A549 (cell line): ENCODE data around the gene PCBP3. TPM values are rescaled to one million over a fixed set of nuclear protein-coding genes. Genes with fewer than 3 reads are reported as not detected.

Experiments used
- ATAC-seq, 2 experiments: fragments of 200-7000 bp in 1 of 2; fragments of >200 bp in 1 of 2; cut with Nextera tagmentation in 1 of 2; cut with Tn5 transposase in 1 of 2; 3 replicates each; pipeline versions ENCODE4 v1.8.0 to v1.9.1; 2018 to 2020; ENCODE audit warnings: mild to moderate bottlenecking in 1 of 2, moderate library complexity in 1 of 2
- CTCF ChIA-PET: fragments of 300-600 bp; sonication (Branson Sonifier 250); formaldehyde crosslinking; extraction: SDS; loops from one replicate; lab custom pipeline; 2021; ENCODE audit warnings: antibody characterized with exemption, inconsistent platforms; lab: Yijun Ruan, JAX
- POLR2A ChIA-PET: fragments of 350-600 bp; formaldehyde crosslinking; extraction: SDS; loops from one replicate; lab custom pipeline; 2021; ENCODE audit warnings: antibody characterized with exemption, inconsistent platforms; lab: Yijun Ruan, JAX
- DNase-seq, 2 experiments: peaks; one replicate each; pipeline versions ENCODE4 v3.0.0 to v3.0.0-alpha.2; 2011 to 2016; ENCODE audit warnings: low read depth in 1 of 2, low spot score in 1 of 2
- FAIRE-seq: peaks from 2 replicates; lab custom pipeline; 2011; peaks lifted over from hg19 to GRCh38; lab: Jason Lieb, UNC
- H3K27ac ChIP-seq, 2 experiments: fragments of >200 bp; sonication (Bioruptor Twin); formaldehyde crosslinking; 3 replicates each; pipeline ENCODE4 v1.5.1; 2016 to 2017
- H3K4me1 ChIP-seq: fragments of >200 bp; sonication (Bioruptor Twin); formaldehyde crosslinking; 3 replicates; pipeline ENCODE4 v1.6.1; 2016
- H3K4me2 ChIP-seq: fragments of >200 bp; sonication (Bioruptor Twin); formaldehyde crosslinking; 3 replicates; pipeline ENCODE4 v1.6.1; 2016
- H3K4me3 ChIP-seq: fragments of >200 bp; sonication (Bioruptor Twin); formaldehyde crosslinking; 3 replicates; pipeline ENCODE4 v1.5.1; 2016
- H3K9me3 ChIP-seq: fragments of >200 bp; sonication (Bioruptor Twin); formaldehyde crosslinking; 3 replicates; pipeline ENCODE4 v1.6.1; 2016
- BCL3 ChIP-seq: fragments of >200 bp; sonication (Bioruptor Twin); formaldehyde crosslinking; IDR thresholded peaks from 3 replicates; pipeline ENCODE4 v1.6.1; 2016
- BHLHE40 ChIP-seq: IDR thresholded peaks from 2 replicates; pipeline ENCODE4 v1.6.1; 2012; ENCODE audit warnings: low read depth, low read length, inconsistent platforms
- CBX8 ChIP-seq: fragments of 200-600 bp; sonication (generic); IDR thresholded peaks from 2 replicates; pipeline ENCODE4 v1.6.1; 2016
- CHD2 ChIP-seq: fragments of 150-350 bp; IDR thresholded peaks from 2 replicates; pipeline ENCODE4 v1.6.1; 2014; ENCODE audit warnings: low read length; ENCODE audit not compliant: partially characterized antibody
- E2F6 ChIP-seq: IDR thresholded peaks from 2 replicates; pipeline ENCODE4 v1.6.1; 2012; ENCODE audit warnings: low read depth, borderline replicate concordance
- EHF ChIP-seq: fragments of 250-450 bp; sonication (Bioruptor Pico); IDR thresholded peaks from 2 replicates; pipeline ENCODE4 v1.5.0; 2020; ENCODE audit warnings: mild to moderate bottlenecking
- EHMT2 ChIP-seq: fragments of 200-600 bp; sonication (generic); IDR thresholded peaks from 2 replicates; pipeline ENCODE4 v1.6.1; 2016; ENCODE audit warnings: antibody characterized with exemption, low read depth, mild to moderate bottlenecking, moderate library complexity
- EP300 ChIP-seq, 2 experiments: fragments of >200 bp; sonication (Bioruptor Twin); formaldehyde crosslinking; IDR thresholded peaks; 2 replicates in 1 of 2; 3 replicates in 1 of 2; pipeline ENCODE4 v1.6.1; 2016 to 2017
- ESRRA ChIP-seq: fragments of 150-350 bp; IDR thresholded peaks from 2 replicates; pipeline ENCODE4 v1.6.1; 2014; ENCODE audit warnings: mild to moderate bottlenecking, low read length, borderline replicate concordance
- FOSL2 ChIP-seq, 2 experiments: fragments of 450-650 bp in 1 of 2; fragments of >200 bp in 1 of 2; sonication (Bioruptor Twin) in 1 of 2; formaldehyde crosslinking; IDR thresholded peaks; 2 replicates each; pipeline versions ENCODE4 v1.5.0 to v1.6.1; 2016 to 2020; ENCODE audit warnings: mild to moderate bottlenecking in 1 of 2, moderate library complexity in 1 of 2
- HDAC2 ChIP-seq: fragments of 200-600 bp; sonication (generic); IDR thresholded peaks from 2 replicates; pipeline ENCODE4 v1.6.1; 2016
- HEYL ChIP-seq: fragments of 250-450 bp; sonication (Bioruptor Pico); IDR thresholded peaks from 2 replicates; pipeline ENCODE4 v1.8.0; 2021; ENCODE audit warnings: mild to moderate bottlenecking, moderate library complexity
- JUN ChIP-seq, 2 experiments: fragments of >200 bp; sonication (Bioruptor Twin); formaldehyde crosslinking; IDR thresholded peaks; 2 replicates in 1 of 2; 3 replicates in 1 of 2; pipeline ENCODE4 v1.6.1; 2016 to 2017
- JUNB ChIP-seq: fragments of >200 bp; sonication (Bioruptor Twin); formaldehyde crosslinking; IDR thresholded peaks from 2 replicates; pipeline ENCODE4 v1.6.1; 2016
- KDM1A ChIP-seq: fragments of 200-600 bp; sonication (generic); IDR thresholded peaks from 2 replicates; pipeline ENCODE4 v1.6.1; 2016; ENCODE audit warnings: low read depth, mild to moderate bottlenecking
- MAZ ChIP-seq: fragments of 150-350 bp; IDR thresholded peaks from 2 replicates; pipeline ENCODE4 v1.6.1; 2014; ENCODE audit warnings: antibody characterized with exemption, low read depth, low read length, borderline replicate concordance
- NPAS2 ChIP-seq: fragments of 250-450 bp; sonication (Bioruptor Pico); IDR thresholded peaks from 2 replicates; pipeline ENCODE4 v1.8.0; 2022; ENCODE audit warnings: mild to moderate bottlenecking, moderate library complexity, borderline replicate concordance
- NR3C1 ChIP-seq: fragments of >200 bp; sonication (Bioruptor Twin); formaldehyde crosslinking; IDR thresholded peaks from 3 replicates; pipeline ENCODE4 v1.6.1; 2017
- PHF8 ChIP-seq: fragments of 200-600 bp; sonication (generic); IDR thresholded peaks from 2 replicates; pipeline ENCODE4 v1.6.1; 2016; ENCODE audit warnings: low read depth, mild to moderate bottlenecking, antibody characterized with exemption, moderate library complexity, borderline replicate concordance
- POLR2AphosphoS2 ChIP-seq: conservative IDR thresholded peaks from 2 replicates; pipeline ENCODE4 v1.6.1; 2012; ENCODE audit warnings: low read length, improper control_type of control experiment, inconsistent platforms
- RAD21 ChIP-seq, 2 experiments: fragments of >200 bp in 1 of 2; sonication (Bioruptor Twin) in 1 of 2; formaldehyde crosslinking in 1 of 2; IDR thresholded peaks in 1 of 2; conservative IDR thresholded peaks in 1 of 2; 2 replicates in 1 of 2; 3 replicates in 1 of 2; pipeline ENCODE4 v1.6.1; 2012 to 2018; ENCODE audit warnings: inconsistent platforms in 1 of 2
- RCOR1 ChIP-seq: fragments of 150-350 bp; IDR thresholded peaks from 2 replicates; pipeline ENCODE4 v1.6.1; 2014; ENCODE audit warnings: antibody characterized with exemption, low read length, low read depth
- RNF2 ChIP-seq: fragments of 200-600 bp; sonication (generic); IDR thresholded peaks from 2 replicates; pipeline ENCODE4 v1.6.1; 2016; ENCODE audit warnings: low read depth, mild to moderate bottlenecking, antibody characterized with exemption, moderate library complexity, borderline replicate concordance
- SREBF2 ChIP-seq: fragments of 450-650 bp; IDR thresholded peaks from 2 replicates; pipeline ENCODE4 v1.6.1; 2014; ENCODE audit warnings: mild to moderate bottlenecking, moderate library complexity
- ZNF302 ChIP-seq: fragments of 250-450 bp; sonication (Bioruptor Pico); IDR thresholded peaks from 2 replicates; pipeline ENCODE4 v1.9.0; 2021; ENCODE audit warnings: inconsistent platforms, mild to moderate bottlenecking, moderate library complexity
- ZSCAN20 ChIP-seq: fragments of 250-450 bp; sonication (Bioruptor Pico); IDR thresholded peaks from 2 replicates; pipeline ENCODE4 v1.8.0; 2022; ENCODE audit warnings: mild to moderate bottlenecking, moderate library complexity
- WGBS: methylation state at CpG from one replicate; pipeline ENCODE4 v1.1.6; 2017; ENCODE audit errors: missing lambda C conversion rate; 5-methylcytosine and 5-hydroxymethylcytosine counted together
- polyA plus RNA-seq, 4 experiments: library from polyadenylated mRNA; depleted of rRNA in 3 of 4; stranded (reverse); fragments of >200 nt; fragmentation: RNase III in 1 of 4; extraction: RNeasy Plus Mini Kit Qiagen cat#74134 plus additional on column Dnase treatment in 1 of 4; gene quantifications; 2 replicates in 3 of 4; 3 replicates in 1 of 4; pipeline ENCODE4 v1.2.3, GENCODE V29; 2011 to 2017
- TF ChIP-seq, protein P1 (sequence below): IDR thresholded peaks from 2 replicates; pipeline ENCODE4 v1.6.1; 2012

Gene PCBP3
- polyA plus RNA-seq, 2 of the 4 experiments (the other 2 are of a cell fraction): 0.30 to 0.34 TPM

- ATAC-seq: no peak; a peak in 1 of 6 replicates
- no peak for DNase-seq
- Histone ChIP-seq H3K4me3 (peak overlapping the region; percentile 50), H3K9me3 (no peaks in the 10 kb centered on the region), H3K27ac (peak overlapping the region in 1 of 2 experiments; percentile 78; a peak in 3 of 6 replicates), H3K4me1 (no peaks in the 10 kb centered on the region), H3K4me2 (peak overlapping the region; percentile 66)
- FAIRE-seq: no peak
- ChIA-PET POLR2A (no interaction called here), CTCF (interaction anchor here (1.6 kb wide), 1 partner anchor 86 kb away, joined by 5 read pairs; no protein-coding TSS in a partner anchor)
- TF ChIP-seq KDM1A: no peak
- no peak for TF ChIP-seq PHF8
- no peak for TF ChIP-seq EHF
- TF ChIP-seq EP300 (IDR thresholded peaks at IDR 0.05): no peak
- TF ChIP-seq CBX8: no peak
- TF ChIP-seq E2F6: no peak
- TF ChIP-seq ESRRA: no peak
- TF ChIP-seq BCL3: no peak
- no peak for TF ChIP-seq ZSCAN20
- TF ChIP-seq JUN (IDR thresholded peaks at IDR 0.05): no peak
- no peak for TF ChIP-seq ZNF302 (CRISPR knock-in tag)
- TF ChIP-seq HEYL (CRISPR knock-in tag): no peak
- no peak for TF ChIP-seq RAD21 (conservative IDR thresholded peaks at IDR 0.05 in 1 of 2, IDR thresholded peaks at IDR 0.05 in 1 of 2)
- TF ChIP-seq, protein P1, sequence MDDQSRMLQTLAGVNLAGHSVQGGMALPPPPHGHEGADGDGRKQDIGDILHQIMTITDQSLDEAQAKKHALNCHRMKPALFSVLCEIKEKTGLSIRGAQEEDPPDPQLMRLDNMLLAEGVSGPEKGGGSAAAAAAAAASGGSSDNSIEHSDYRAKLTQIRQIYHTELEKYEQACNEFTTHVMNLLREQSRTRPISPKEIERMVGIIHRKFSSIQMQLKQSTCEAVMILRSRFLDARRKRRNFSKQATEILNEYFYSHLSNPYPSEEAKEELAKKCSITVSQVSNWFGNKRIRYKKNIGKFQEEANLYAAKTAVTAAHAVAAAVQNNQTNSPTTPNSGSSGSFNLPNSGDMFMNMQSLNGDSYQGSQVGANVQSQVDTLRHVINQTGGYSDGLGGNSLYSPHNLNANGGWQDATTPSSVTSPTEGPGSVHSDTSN: no peak
- no peak for TF ChIP-seq NR3C1
- no peak for TF ChIP-seq BHLHE40
- no peak for TF ChIP-seq HDAC2
- TF ChIP-seq FOSL2 (IDR thresholded peaks at IDR 0.05): no peak
- TF ChIP-seq FOSL2 (CRISPR knock-in tag; IDR thresholded peaks at IDR 0.05): no peak
- WGBS: 81% methylated on average over 26 of the region's 91 CpGs
Observed at GRCh38 chr21:45642122-45642813, 1.3 kb upstream of the PCBP3 start.

GRCh38 chr21:45644041-45644906, 749 bp downstream of the PCBP3 start:
- Histone ChIP-seq H3K9me3 (no peaks in the 10 kb centered on the region), H3K4me1 (no peaks in the 10 kb centered on the region), H3K4me3 (peak overlapping the region; percentile 55), H3K4me2 (peak overlapping the region; percentile 81), H3K27ac (peak overlapping the region; percentile 7 to 83; a peak in 3 of 6 replicates)
- FAIRE-seq: no peak
- peak; percentile 68; the same call in 1 of the 2 replicates for TF ChIP-seq RNF2
- TF ChIP-seq NPAS2 (CRISPR knock-in tag): no peak
- POLR2A ChIA-PET: no interaction called here
- DNase-seq: no peak
- CTCF ChIA-PET: no interaction called here
- no peak for ATAC-seq
- 45% methylated on average over 20 of the region's 56 CpGs for WGBS

- CTCF ChIA-PET: no interaction called here
- H3K4me2 ChIP-seq: no peak overlapping the region
- POLR2A ChIA-PET: no interaction called here
- FAIRE-seq (no peak), DNase-seq (no peak), ATAC-seq (no peak)
- 85% methylated on average over 2 of the region's 2 CpGs for WGBS
- no peak overlapping the region for H3K27ac ChIP-seq
- no peak for TF ChIP-seq CHD2
- TF ChIP-seq MAZ: no peak
- TF ChIP-seq KDM1A: no peak
- no peak for TF ChIP-seq EP300 (IDR thresholded peaks at IDR 0.05)
- no peak for TF ChIP-seq JUNB
- TF ChIP-seq POLR2AphosphoS2: no peak
- no peak for TF ChIP-seq SREBF2
- no peak for TF ChIP-seq JUN (IDR thresholded peaks at IDR 0.05)
- TF ChIP-seq CBX8: no peak
- no peak for TF ChIP-seq EHMT2
- TF ChIP-seq RCOR1: no peak
- TF ChIP-seq FOSL2 (IDR thresholded peaks at IDR 0.05): no peak
- no peak for TF ChIP-seq FOSL2 (CRISPR knock-in tag; IDR thresholded peaks at IDR 0.05)
- no peaks in the 10 kb centered on the region for H3K9me3 ChIP-seq
- peaks cover 14% of the 10 kb centered on the region; the same call in 2 of the 3 replicates for H3K4me1 ChIP-seq
- H3K4me3 ChIP-seq: no peak overlapping the region
Observed at GRCh38 chr21:45651921-45652320, 8.4 kb downstream of the PCBP3 start.
